Panc1 (cell line): Measurements from ENCODE around the gene PGA4.
"Not testable (repeated sequence)": the region's sequence is repeated elsewhere in the genome, so short reads cannot be mapped to it uniquely, and the experiment has no call there.

Experiments
- CTCF ChIP-seq: fragments of 450-650 bp; IDR thresholded peaks from 2 replicates; pipeline ENCODE4 v1.5.1; 2017; ENCODE audit warnings: mild to moderate bottlenecking
- POLR2AphosphoS5 ChIP-seq: IDR thresholded peaks from 2 replicates; pipeline ENCODE4 v1.6.1; 2012; ENCODE audit warnings: mild to moderate bottlenecking, low read depth, low read length, moderate library complexity
- TCF7L2 ChIP-seq: IDR thresholded peaks from 2 replicates; pipeline ENCODE4 v1.6.1; 2011; ENCODE audit warnings: mild to moderate bottlenecking, low read depth, low read length, inconsistent platforms

- TF ChIP-seq POLR2AphosphoS5, CTCF, TCF7L2: not testable (repeated sequence)
Measured at GRCh38 chr11:61250796-61251765, 28.9 kb downstream of the PGA4 start.
